Keratinocyte (primary cell): ENCODE results near the gene GALNT8. TPM values are rescaled to one million over a fixed set of nuclear protein-coding genes. Genes with fewer than 3 reads are reported as not detected.

ENCODE experiments used
- DNase-seq: peaks from one replicate; pipeline ENCODE4 v3.0.0-alpha.2; 2011; ENCODE audit warnings: low read depth, missing footprints, low spot score
- FAIRE-seq: peaks from 2 replicates; lab custom pipeline; 2011; peaks lifted over from hg19 to GRCh38; lab: Jason Lieb, UNC
- H2AFZ ChIP-seq: 2 replicates; pipeline ENCODE4 v1.6.0; 2012; ENCODE audit warnings: low read length, control low read depth, inconsistent platforms; ENCODE audit not compliant: control insufficient read depth
- H3K27ac ChIP-seq: 2 replicates; pipeline ENCODE4 v1.5.1; 2011; ENCODE audit warnings: low read length; ENCODE audit not compliant: control insufficient read depth, insufficient read depth
- H3K27me3 ChIP-seq: 3 replicates; pipeline ENCODE4 v1.6.0; 2011; ENCODE audit warnings: low read length; ENCODE audit not compliant: control insufficient read depth, insufficient read depth; ENCODE audit errors: extremely low read depth
- H3K36me3 ChIP-seq, 2 experiments: 2 replicates in 1 of 2; 3 replicates in 1 of 2; pipeline ENCODE4 v1.5.1; 2011; ENCODE audit warnings: low read length in 2 of 2, mild to moderate bottlenecking in 1 of 2; ENCODE audit not compliant: control insufficient read depth in 2 of 2, insufficient read depth in 2 of 2; ENCODE audit errors: extremely low read depth in 1 of 2
- H3K4me1 ChIP-seq: 3 replicates; pipeline ENCODE4 v1.5.1; 2011; ENCODE audit warnings: low read length; ENCODE audit not compliant: control insufficient read depth, insufficient read depth; ENCODE audit errors: extremely low read depth
- H3K4me2 ChIP-seq: 3 replicates; pipeline ENCODE4 v1.6.0; 2011; ENCODE audit warnings: low read depth, low read length; ENCODE audit not compliant: control insufficient read depth, insufficient read depth; ENCODE audit errors: extremely low read depth
- H3K4me3 ChIP-seq, 3 experiments: fragments of 200-600 bp in 1 of 3; sonication (generic) in 1 of 3; 2 replicates in 2 of 3; 3 replicates in 1 of 3; pipeline ENCODE4 v1.5.1; 2011 to 2016; ENCODE audit warnings: low read length in 3 of 3, mild to moderate bottlenecking in 3 of 3, control low read depth in 2 of 3, inconsistent platforms in 1 of 3, low read depth in 1 of 3, mixed read lengths in 1 of 3, mixed run types in 1 of 3, moderate library complexity in 1 of 3; ENCODE audit not compliant: control insufficient read depth in 2 of 3, insufficient read depth in 2 of 3; ENCODE audit errors: extremely low read depth in 1 of 3
- H3K79me2 ChIP-seq: 2 replicates; pipeline ENCODE4 v1.6.0; 2012; ENCODE audit warnings: low read length; ENCODE audit not compliant: control insufficient read depth, insufficient read depth
- H3K9ac ChIP-seq: 3 replicates; pipeline ENCODE4 v1.6.0; 2011; ENCODE audit warnings: low read length; ENCODE audit not compliant: control insufficient read depth, insufficient read depth; ENCODE audit errors: extremely low read depth
- H3K9me1 ChIP-seq: 3 replicates; pipeline ENCODE4 v1.6.0; 2011; ENCODE audit warnings: low read length; ENCODE audit not compliant: control insufficient read depth, insufficient read depth; ENCODE audit errors: extremely low read depth
- H3K9me3 ChIP-seq: 2 replicates; pipeline ENCODE4 v1.5.1; 2012; ENCODE audit warnings: low read depth, low read length; ENCODE audit not compliant: control insufficient read depth
- H4K20me1 ChIP-seq: 3 replicates; pipeline ENCODE4 v1.6.0; 2011; ENCODE audit warnings: low read length; ENCODE audit not compliant: control insufficient read depth, insufficient read depth; ENCODE audit errors: extremely low read depth
- EZH2 ChIP-seq: IDR thresholded peaks from one replicate; pipeline ENCODE4 v1.6.1; 2012; ENCODE audit warnings: inconsistent platforms, mild to moderate bottlenecking, low read length, moderate library complexity
- dilution Hi-C: fragments of 300-500 bp; cut with MboI; formaldehyde crosslinking; loops from one replicate; pipeline ENCODE4 v1.7.0; 2020; ENCODE audit warnings: low sequenced_read_pairs; ENCODE audit not compliant: extremely low pct_ligation_motif_present
- polyA plus RNA-seq, 5 experiments: library from polyadenylated mRNA; depleted of rRNA in 3 of 5; stranded (reverse) in 3 of 5; stranded (forward) in 1 of 5; unstranded in 1 of 5; fragments of >200 nt; gene quantifications; 1 replicate in 1 of 5; 2 replicates in 3 of 5; 3 replicates in 1 of 5; pipeline versions ENCODE4 v1.2.1 to v1.2.3, GENCODE V29; 2011 to 2012; ENCODE audit warnings: missing spikeins in 2 of 5, low read depth in 1 of 5, low replicate concordance in 1 of 5
- TF ChIP-seq, protein P1 (sequence below), 3 experiments: IDR thresholded peaks in 1 of 3; conservative IDR thresholded peaks in 1 of 3; optimal IDR thresholded peaks in 1 of 3; 2 replicates in 2 of 3; 3 replicates in 1 of 3; pipeline versions ENCODE3 to v1.5.1; 2011; ENCODE audit warnings: low read length in 3 of 3, mild to moderate bottlenecking in 3 of 3, moderate library complexity in 2 of 3, control low read depth in 1 of 3, inconsistent platforms in 1 of 3; ENCODE audit not compliant: insufficient read depth in 2 of 3; ENCODE audit errors: extremely low read depth in 1 of 3

GALNT8 gene
- polyA plus RNA-seq, 1 donor (not counting 4 experiments of a cell fraction or from before 2014, with no cell fraction given): 0.10 TPM

DNA sequence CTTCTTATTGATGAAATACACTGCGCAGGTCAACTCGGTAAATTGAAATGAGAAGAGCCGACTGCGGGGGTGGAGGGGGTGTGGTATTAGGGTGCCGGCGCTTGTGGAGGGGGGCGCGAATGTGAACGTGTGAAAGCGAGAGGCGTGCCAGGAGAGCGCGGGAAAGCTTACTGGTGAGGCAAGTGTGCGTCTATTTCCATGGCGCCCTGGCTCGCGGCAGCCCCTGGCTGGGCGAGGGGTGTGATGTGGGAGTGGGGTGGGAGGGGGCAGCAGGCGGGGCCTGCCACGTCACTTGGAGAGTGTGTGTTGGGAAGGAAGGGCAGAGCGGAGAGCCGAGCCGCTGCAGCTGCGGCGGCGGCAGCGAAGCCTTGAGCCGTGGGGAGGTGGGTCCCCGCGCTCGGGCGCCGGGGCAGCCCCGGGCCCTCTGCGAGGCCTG, 88.8 kb downstream of the GALNT8 start:
- Histone ChIP-seq H4K20me1 (no peaks in the 10 kb centered on the region), H3K9ac (no peak overlapping the region), H3K4me3 (no peak overlapping the region), H2AFZ (no peak overlapping the region), H3K4me1 (no peaks in the 10 kb centered on the region), H3K9me3 (no peaks in the 10 kb centered on the region), H3K27me3 (peaks cover 41% of the 10 kb centered on the region), H3K27ac (no peak overlapping the region), H3K79me2 (no peaks in the 10 kb centered on the region), H3K9me1 (no peaks in the 10 kb centered on the region), H3K36me3 (no peaks in the 10 kb centered on the region), H3K4me2 (no peak overlapping the region)
- DNase-seq: no peak
- no peak for FAIRE-seq
- no peak for TF ChIP-seq EZH2
- TF ChIP-seq, protein P1, sequence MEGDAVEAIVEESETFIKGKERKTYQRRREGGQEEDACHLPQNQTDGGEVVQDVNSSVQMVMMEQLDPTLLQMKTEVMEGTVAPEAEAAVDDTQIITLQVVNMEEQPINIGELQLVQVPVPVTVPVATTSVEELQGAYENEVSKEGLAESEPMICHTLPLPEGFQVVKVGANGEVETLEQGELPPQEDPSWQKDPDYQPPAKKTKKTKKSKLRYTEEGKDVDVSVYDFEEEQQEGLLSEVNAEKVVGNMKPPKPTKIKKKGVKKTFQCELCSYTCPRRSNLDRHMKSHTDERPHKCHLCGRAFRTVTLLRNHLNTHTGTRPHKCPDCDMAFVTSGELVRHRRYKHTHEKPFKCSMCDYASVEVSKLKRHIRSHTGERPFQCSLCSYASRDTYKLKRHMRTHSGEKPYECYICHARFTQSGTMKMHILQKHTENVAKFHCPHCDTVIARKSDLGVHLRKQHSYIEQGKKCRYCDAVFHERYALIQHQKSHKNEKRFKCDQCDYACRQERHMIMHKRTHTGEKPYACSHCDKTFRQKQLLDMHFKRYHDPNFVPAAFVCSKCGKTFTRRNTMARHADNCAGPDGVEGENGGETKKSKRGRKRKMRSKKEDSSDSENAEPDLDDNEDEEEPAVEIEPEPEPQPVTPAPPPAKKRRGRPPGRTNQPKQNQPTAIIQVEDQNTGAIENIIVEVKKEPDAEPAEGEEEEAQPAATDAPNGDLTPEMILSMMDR (optimal IDR thresholded peaks at IDR 0.05 in 1 of 3, IDR thresholded peaks at IDR 0.05 in 1 of 3, conservative IDR thresholded peaks at IDR 0.05 in 1 of 3; ENCODE audit: extremely low read depth in 1 of 3, insufficient read depth in 2 of 3, low read length in 3 of 3): no peak
- dilution Hi-C loops: no loop called here

DNA sequence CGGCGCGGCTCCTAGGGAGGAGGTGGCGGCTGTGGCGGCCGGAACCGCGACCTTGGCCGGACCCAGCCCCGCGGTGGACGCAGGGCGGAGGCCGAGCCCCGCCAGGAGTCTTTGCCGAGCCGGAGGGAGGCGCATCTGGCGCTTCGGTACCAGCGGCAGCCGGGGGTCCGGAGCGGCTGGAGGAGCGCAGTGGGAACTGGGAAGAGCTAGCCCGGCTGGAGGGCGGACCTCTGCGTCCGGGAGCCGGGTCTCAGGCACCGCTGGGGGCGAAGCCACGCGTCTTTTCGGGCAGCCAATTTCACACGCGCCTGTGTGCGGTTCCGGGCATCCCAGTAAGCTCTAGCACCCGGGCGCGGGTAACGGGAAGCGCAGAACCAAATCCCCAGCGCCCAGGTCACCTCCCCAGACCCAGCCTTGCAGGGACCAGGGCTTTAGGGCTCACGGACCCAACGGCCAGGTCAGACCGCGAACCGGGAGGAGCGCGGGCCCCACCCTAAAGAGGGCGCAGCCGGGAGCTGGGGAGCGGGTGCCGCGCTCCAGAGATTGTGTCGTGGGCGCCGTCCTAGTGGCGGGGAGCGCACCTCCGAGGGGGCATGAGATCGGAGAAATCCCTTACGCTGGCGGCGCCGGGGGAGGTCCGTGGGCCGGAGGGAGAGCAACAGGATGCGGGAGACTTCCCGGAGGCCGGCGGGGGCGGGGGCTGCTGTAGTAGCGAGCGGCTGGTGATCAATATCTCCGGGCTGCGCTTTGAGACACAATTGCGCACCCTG, 89.4 kb downstream of the GALNT8 start:
- H3K9ac ChIP-seq: no peak overlapping the region
- H3K27me3 ChIP-seq: peaks cover 47% of the 10 kb centered on the region
- no peak overlapping the region for H3K27ac ChIP-seq
- dilution Hi-C loops: no loop called here
- H3K79me2 ChIP-seq: no peaks in the 10 kb centered on the region
- H4K20me1 ChIP-seq: no peaks in the 10 kb centered on the region
- FAIRE-seq (no peak), DNase-seq (no peak)
- H3K4me1 ChIP-seq: no peaks in the 10 kb centered on the region
- no peaks in the 10 kb centered on the region for H3K36me3 ChIP-seq
- H2AFZ ChIP-seq: no peak overlapping the region
- no peak overlapping the region for H3K4me2 ChIP-seq
- H3K4me3 ChIP-seq: no peak overlapping the region
- no peaks in the 10 kb centered on the region for H3K9me3 ChIP-seq
- no peaks in the 10 kb centered on the region for H3K9me1 ChIP-seq
- peak; percentile 82 for TF ChIP-seq EZH2
- TF ChIP-seq, protein P1 (optimal IDR thresholded peaks at IDR 0.05 in 1 of 3, IDR thresholded peaks at IDR 0.05 in 1 of 3, conservative IDR thresholded peaks at IDR 0.05 in 1 of 3; ENCODE audit: extremely low read depth in 1 of 3, insufficient read depth in 2 of 3, low read length in 3 of 3): no peak
